Transverse colon (tissue), 4 donors: ENCODE measurements around the gene CELSR1. TPM values are rescaled to one million over a fixed set of nuclear protein-coding genes. Genes with fewer than 3 reads are reported as not detected.

Source experiments
- DNase-seq: peaks from one replicate; pipeline ENCODE4 v3.0.0-alpha.2; 2019
- H3K27ac ChIP-seq, 4 donors: fragments of 200-600 bp; sonication (generic); 2 replicates each; pipeline ENCODE4 v1.5.1; 2016 to 2018; ENCODE audit warnings: inconsistent platforms in 4 of 4
- H3K27me3 ChIP-seq: fragments of 200-600 bp; sonication (generic); 2 replicates; pipeline ENCODE4 v1.5.1; 2017; ENCODE audit warnings: inconsistent platforms
- H3K36me3 ChIP-seq, 4 donors: fragments of 200-600 bp; sonication (generic); 2 replicates each; pipeline ENCODE4 v1.5.1; 2017 to 2019; ENCODE audit warnings: inconsistent platforms in 4 of 4
- H3K4me1 ChIP-seq, 4 donors: fragments of 200-600 bp; sonication (generic); 2 replicates each; pipeline ENCODE4 v1.5.1; 2017 to 2020; ENCODE audit warnings: inconsistent platforms in 4 of 4
- H3K4me3 ChIP-seq, 4 donors: fragments of 200-600 bp; sonication (generic); 1 replicate in 1 of 4; 2 replicates in 3 of 4; pipeline versions ENCODE4 v1.5.1 to v1.6.1; 2017 to 2019; ENCODE audit warnings: inconsistent platforms in 4 of 4
- H3K9me3 ChIP-seq, 2 donors: fragments of 200-600 bp; sonication (generic); 2 replicates each; pipeline ENCODE4 v1.5.1; 2017 to 2019; ENCODE audit warnings: inconsistent platforms in 2 of 2
- CTCF ChIP-seq, 5 experiments: fragments of 200-600 bp in 3 of 5; fragments of 450-650 bp in 2 of 5; sonication (generic) in 3 of 5; IDR thresholded peaks; 1 replicate in 2 of 5; 2 replicates in 3 of 5; pipeline ENCODE4 v1.5.1; 2016 to 2017; ENCODE audit warnings: antibody characterized with exemption in 5 of 5, inconsistent platforms in 3 of 5, mild to moderate bottlenecking in 2 of 5, moderate library complexity in 1 of 5
- EP300 ChIP-seq: sonication (generic); formaldehyde crosslinking; IDR thresholded peaks from one replicate; pipeline ENCODE4 v1.6.1; 2017; ENCODE audit warnings: antibody characterized with exemption, low read depth
- POLR2A ChIP-seq: fragments of 450-650 bp; IDR thresholded peaks from one replicate; pipeline ENCODE4 v1.6.1; 2016; ENCODE audit warnings: antibody characterized with exemption, mild to moderate bottlenecking, moderate library complexity
- POLR2AphosphoS5 ChIP-seq, 3 donors: sonication (generic); formaldehyde crosslinking; IDR thresholded peaks; one replicate each; pipeline ENCODE4 v1.6.1; 2016; ENCODE audit warnings: antibody characterized with exemption in 3 of 3
- WGBS, 2 donors: methylation state at CpG; one replicate each; pipeline ENCODE4 v1.1.5; 2018; ENCODE audit warnings: low coverage in 1 of 2; 5-methylcytosine and 5-hydroxymethylcytosine counted together
- in situ Hi-C, 4 donors: fragments of 200-750 bp; cut with MboI; loops; one replicate each; pipeline versions ENCODE4 v1.15.0 to v1.15.1; 2017; ENCODE audit warnings: low sequenced_read_pairs in 3 of 4, low pct_ligation_motif_present in 1 of 4, low pct_unique_long_range_greater_than_20kb in 1 of 4
- intact Hi-C: fragments of 100-400 bp; cut with DNase I; formaldehyde crosslinking; loops from one replicate; pipeline ENCODE4 v1.15.1; 2023; ENCODE audit warnings: low total_unique reads
- total RNA-seq, 4 donors: library from RNA; depleted of rRNA; stranded (reverse); fragments of >200 nt; gene quantifications; one replicate each; pipeline ENCODE4 v1.1.0, GENCODE V29; 2016

Gene CELSR1
- total RNA-seq, 4 donors from 2014 or later, result 0.96 to 2.5 (median 1.4) TPM

DNA sequence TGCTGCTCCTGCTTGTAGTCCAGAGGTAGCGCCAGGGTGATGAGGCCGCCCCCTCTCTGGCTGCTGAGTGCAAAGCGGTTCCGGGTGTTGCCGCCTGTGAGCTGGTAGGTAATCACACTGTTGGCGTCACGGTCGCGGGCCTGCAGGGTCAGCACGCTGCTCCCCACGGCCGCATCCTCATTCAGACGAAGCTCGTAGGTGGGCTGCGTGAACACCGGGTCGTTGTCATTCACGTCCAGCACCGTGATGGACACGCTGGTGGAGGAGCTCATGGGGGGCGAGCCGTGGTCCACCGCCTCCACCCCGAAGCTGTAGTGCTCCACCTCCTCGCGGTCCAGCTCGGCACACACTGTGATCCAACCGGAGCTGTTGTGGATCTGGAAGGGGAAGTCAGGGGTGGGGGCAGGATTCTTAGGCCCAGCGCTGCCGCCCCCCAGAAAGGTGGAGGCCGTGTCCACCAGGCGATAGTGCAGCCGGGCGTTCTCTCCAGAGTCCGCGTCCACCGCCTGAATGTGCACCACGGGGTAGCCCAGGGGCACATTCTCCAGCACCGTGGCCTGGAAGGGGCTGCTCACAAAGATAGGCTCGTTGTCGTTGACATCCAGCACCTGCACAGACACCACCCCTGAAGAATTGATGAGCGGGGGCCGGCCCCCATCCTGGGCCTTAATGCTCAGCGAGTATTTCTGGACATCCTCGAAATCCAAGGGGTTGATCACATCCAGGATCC, 2.4 kb downstream of the CELSR1 start:
- intact Hi-C loops (loop anchor here (10.0 kb wide), 1 partner anchor 410 kb away; no protein-coding TSS in a partner anchor), in situ Hi-C loops (loop anchor here in 1 of 4 donors (25.0 kb wide), 1 partner anchor 423 kb away; no protein-coding TSS in a partner anchor)
- peaks cover 46% of the 10 kb centered on the region for H3K27me3 ChIP-seq
- no peaks in the 10 kb centered on the region for H3K36me3 ChIP-seq
- no peak overlapping the region for H3K27ac ChIP-seq
- no peak for TF ChIP-seq POLR2A
- no peak for TF ChIP-seq POLR2AphosphoS5 (IDR thresholded peaks at IDR 0.05)
- no peak for TF ChIP-seq CTCF (IDR thresholded peaks at IDR 0.05)
- H3K4me1 ChIP-seq, result peaks cover 0 to 19% (median 17%) of the 10 kb centered on the region in 4 donors
- no peaks in the 10 kb centered on the region for H3K9me3 ChIP-seq
- H3K4me3 ChIP-seq, result no peak overlapping the region
- DNase-seq, result no peak
- WGBS, 2 donors, result 97% methylated on average over 43 of the region's 45 CpGs; no CpG with 5 or more reads in 1 of the 2 donors

DNA sequence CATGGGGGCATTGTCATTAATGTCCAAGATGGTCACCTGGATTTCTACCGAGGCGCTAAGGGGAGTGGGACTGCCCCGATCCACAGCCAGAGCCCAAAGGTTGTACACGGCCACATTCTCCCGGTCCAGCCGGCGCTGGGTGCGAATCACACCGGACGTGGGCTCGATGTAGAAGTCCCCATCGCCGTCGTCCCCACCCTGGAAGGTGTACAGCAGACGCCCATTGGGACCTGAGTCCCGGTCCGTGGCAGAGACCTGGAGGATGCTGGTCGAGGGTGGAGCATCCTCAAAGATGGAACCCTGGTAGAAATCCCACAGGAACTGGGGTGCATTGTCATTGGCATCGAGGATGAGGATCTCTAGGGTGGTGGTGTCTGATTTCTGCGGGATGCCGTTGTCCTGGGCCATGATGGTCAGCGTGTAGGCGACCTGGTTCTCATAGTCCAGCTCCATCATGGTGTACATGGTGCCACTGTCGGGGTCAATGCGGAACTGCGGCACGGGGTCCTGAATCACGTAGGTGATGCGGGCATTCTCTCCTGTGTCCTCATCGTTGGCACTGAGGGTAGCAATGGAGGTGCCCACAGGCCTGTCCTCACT, 3.1 kb downstream of the CELSR1 start:
- 95 to 100% methylated on average over 4 to 30 of the region's 30 CpGs for WGBS, 2 donors
- intact Hi-C loops (loop anchor here (10.0 kb wide), 1 partner anchor 409 kb away; no protein-coding TSS in a partner anchor), in situ Hi-C loops (loop anchor here in 1 of 4 donors (25.0 kb wide), 1 partner anchor 422 kb away; no protein-coding TSS in a partner anchor)
- Histone ChIP-seq H3K4me1 (peaks cover 0 to 18% (median 17%) of the 10 kb centered on the region in 4 donors), H3K36me3 (no peaks in the 10 kb centered on the region), H3K27ac (no peak overlapping the region), H3K4me3 (no peak overlapping the region), H3K27me3 (peaks cover 38% of the 10 kb centered on the region), H3K9me3 (no peaks in the 10 kb centered on the region)
- no peak for DNase-seq
- no peak for TF ChIP-seq POLR2A
- no peak for TF ChIP-seq EP300
- TF ChIP-seq POLR2AphosphoS5 (IDR thresholded peaks at IDR 0.05), result no peak
- TF ChIP-seq CTCF (IDR thresholded peaks at IDR 0.05), result no peak

DNA sequence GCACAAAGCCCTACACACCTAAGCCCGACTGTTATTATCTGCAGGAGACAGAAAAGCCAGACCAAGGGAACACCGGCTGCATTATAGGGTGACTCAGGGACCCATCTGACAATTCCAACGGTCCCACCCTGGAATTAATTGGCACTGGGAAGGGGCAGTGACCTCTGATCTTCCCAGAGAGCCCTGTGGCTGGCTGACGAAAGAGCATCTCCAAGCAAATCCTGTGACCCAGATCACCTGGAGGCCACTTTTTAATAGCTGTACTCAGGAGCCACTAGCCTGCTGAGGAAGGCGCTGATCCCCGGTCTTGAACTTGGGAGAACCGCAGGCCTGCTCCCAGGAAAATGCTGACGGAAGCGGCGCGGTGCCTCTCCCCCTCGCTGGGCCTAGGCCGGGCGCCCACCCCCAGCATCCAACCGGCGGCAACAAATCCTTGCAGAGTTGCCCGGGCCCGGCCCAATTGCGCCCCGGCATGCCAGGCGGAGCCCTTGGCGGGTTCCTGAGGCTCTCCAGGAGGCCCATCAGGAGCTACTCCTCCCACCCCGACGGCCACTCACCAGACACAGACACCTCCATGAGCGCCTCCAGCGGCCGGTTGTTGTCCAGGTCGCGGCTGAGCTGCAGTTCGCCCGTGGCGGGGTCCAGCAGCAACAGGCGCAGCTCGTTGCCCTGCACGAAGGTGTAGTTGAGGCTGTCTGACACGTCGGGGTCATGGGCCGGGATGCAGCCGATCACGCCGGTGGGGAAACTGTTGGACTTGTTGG, 4.2 kb downstream of the CELSR1 start:
- TF ChIP-seq POLR2AphosphoS5 (IDR thresholded peaks at IDR 0.05) (no peak), CTCF (IDR thresholded peaks at IDR 0.05) (no peak), EP300 (no peak), POLR2A (no peak)
- H3K4me1 ChIP-seq, result peaks cover 0 to 8% (median 8%) of the 10 kb centered on the region in 4 donors
- in situ Hi-C loops, result loop anchor here in 1 of 4 donors (25.0 kb wide), 1 partner anchor 421 kb away; no protein-coding TSS in a partner anchor
- no peak overlapping the region for H3K27ac ChIP-seq
- peaks cover 28% of the 10 kb centered on the region for H3K27me3 ChIP-seq
- H3K9me3 ChIP-seq, result no peaks in the 10 kb centered on the region
- H3K36me3 ChIP-seq, result no peaks in the 10 kb centered on the region
- DNase-seq, result no peak
- WGBS, 2 donors, result 90% methylated on average over 41 of the region's 41 CpGs; no CpG with 5 or more reads in 1 of the 2 donors
- H3K4me3 ChIP-seq, result no peak overlapping the region
- intact Hi-C loops, result loop anchor here (10.0 kb wide), 1 partner anchor 408 kb away; no protein-coding TSS in a partner anchor

DNA sequence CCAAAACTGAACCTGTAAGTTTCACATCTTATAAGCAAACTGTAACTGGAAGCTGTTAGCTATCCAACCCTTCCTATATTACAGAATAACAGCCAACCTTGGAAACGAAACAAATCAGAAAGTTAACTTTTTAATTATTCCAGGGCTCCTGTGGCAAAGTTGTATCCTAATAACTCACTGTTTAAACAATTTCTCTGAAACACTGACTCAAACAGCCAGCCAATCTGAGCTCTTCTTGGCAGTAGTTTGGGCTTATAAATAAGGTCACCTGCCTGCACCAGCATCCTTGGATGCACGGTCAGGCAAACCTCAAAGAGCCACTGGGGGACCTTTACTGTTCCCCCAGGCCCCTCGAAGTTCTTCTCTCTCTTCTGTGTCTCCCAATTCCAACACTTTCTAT, 5.0 kb downstream of the CELSR1 start:
- H3K36me3 ChIP-seq, result no peaks in the 10 kb centered on the region
- intact Hi-C loops (loop anchor here (10.0 kb wide), 1 partner anchor 408 kb away; no protein-coding TSS in a partner anchor), in situ Hi-C loops (loop anchor here in 1 of 4 donors (25.0 kb wide), 1 partner anchor 420 kb away; no protein-coding TSS in a partner anchor)
- H3K4me3 ChIP-seq, result no peak overlapping the region
- no peak overlapping the region for H3K27ac ChIP-seq
- H3K9me3 ChIP-seq, result no peaks in the 10 kb centered on the region
- DNase-seq, result no peak
- TF ChIP-seq EP300, result no peak
- TF ChIP-seq POLR2AphosphoS5 (IDR thresholded peaks at IDR 0.05), result no peak
- TF ChIP-seq CTCF (IDR thresholded peaks at IDR 0.05), result no peak
- TF ChIP-seq POLR2A, result no peak
- H3K4me1 ChIP-seq, result peaks cover 0 to 3% (median 0%) of the 10 kb centered on the region in 4 donors
- 64 to 69% methylated on average over 3 of the region's 3 CpGs for WGBS, 2 donors
- peaks cover 20% of the 10 kb centered on the region for H3K27me3 ChIP-seq
